Measurements from ENCODE around the gene ATRX.

DNA sequence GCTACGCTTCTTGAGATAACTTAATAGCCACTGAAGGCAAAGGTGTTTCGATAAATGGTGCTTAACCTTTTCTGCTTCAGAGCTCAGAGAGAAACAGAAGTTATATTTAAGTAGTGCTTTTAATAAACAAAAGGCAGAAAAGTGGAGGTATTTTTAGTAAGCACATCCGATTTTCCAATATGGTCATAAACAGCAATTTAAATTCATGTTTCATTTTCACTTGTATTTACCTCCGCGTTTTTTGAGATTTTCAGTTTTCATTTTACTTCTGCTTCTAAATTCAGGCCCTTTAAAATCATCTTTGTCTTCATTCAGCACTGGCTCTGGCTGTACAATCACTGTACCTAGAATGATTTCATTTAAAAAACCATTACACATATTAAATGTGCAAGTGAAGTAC lies 92.4 kb downstream of the ATRX start:
- no peak for TF ChIP-seq SMC3 (conservative IDR thresholded peaks at IDR 0.05; ENCODE audit: poor library complexity)
- TF ChIP-seq POLR2AphosphoS5 (IDR thresholded peaks at IDR 0.05) = no peak
- TF ChIP-seq, protein P1, sequence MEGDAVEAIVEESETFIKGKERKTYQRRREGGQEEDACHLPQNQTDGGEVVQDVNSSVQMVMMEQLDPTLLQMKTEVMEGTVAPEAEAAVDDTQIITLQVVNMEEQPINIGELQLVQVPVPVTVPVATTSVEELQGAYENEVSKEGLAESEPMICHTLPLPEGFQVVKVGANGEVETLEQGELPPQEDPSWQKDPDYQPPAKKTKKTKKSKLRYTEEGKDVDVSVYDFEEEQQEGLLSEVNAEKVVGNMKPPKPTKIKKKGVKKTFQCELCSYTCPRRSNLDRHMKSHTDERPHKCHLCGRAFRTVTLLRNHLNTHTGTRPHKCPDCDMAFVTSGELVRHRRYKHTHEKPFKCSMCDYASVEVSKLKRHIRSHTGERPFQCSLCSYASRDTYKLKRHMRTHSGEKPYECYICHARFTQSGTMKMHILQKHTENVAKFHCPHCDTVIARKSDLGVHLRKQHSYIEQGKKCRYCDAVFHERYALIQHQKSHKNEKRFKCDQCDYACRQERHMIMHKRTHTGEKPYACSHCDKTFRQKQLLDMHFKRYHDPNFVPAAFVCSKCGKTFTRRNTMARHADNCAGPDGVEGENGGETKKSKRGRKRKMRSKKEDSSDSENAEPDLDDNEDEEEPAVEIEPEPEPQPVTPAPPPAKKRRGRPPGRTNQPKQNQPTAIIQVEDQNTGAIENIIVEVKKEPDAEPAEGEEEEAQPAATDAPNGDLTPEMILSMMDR (IDR thresholded peaks at IDR 0.05; ENCODE audit: poor library complexity, severe bottlenecking) = no peak
- no peak for TF ChIP-seq EP300 (conservative IDR thresholded peaks at IDR 0.05; ENCODE audit: poor library complexity, severe bottlenecking)
- TF ChIP-seq EZH2 (IDR thresholded peaks at IDR 0.05; ENCODE audit: borderline replicate concordance, insufficient read depth, low read length, poor library complexity, severe bottlenecking) = no peak
- TF ChIP-seq, protein P2, sequence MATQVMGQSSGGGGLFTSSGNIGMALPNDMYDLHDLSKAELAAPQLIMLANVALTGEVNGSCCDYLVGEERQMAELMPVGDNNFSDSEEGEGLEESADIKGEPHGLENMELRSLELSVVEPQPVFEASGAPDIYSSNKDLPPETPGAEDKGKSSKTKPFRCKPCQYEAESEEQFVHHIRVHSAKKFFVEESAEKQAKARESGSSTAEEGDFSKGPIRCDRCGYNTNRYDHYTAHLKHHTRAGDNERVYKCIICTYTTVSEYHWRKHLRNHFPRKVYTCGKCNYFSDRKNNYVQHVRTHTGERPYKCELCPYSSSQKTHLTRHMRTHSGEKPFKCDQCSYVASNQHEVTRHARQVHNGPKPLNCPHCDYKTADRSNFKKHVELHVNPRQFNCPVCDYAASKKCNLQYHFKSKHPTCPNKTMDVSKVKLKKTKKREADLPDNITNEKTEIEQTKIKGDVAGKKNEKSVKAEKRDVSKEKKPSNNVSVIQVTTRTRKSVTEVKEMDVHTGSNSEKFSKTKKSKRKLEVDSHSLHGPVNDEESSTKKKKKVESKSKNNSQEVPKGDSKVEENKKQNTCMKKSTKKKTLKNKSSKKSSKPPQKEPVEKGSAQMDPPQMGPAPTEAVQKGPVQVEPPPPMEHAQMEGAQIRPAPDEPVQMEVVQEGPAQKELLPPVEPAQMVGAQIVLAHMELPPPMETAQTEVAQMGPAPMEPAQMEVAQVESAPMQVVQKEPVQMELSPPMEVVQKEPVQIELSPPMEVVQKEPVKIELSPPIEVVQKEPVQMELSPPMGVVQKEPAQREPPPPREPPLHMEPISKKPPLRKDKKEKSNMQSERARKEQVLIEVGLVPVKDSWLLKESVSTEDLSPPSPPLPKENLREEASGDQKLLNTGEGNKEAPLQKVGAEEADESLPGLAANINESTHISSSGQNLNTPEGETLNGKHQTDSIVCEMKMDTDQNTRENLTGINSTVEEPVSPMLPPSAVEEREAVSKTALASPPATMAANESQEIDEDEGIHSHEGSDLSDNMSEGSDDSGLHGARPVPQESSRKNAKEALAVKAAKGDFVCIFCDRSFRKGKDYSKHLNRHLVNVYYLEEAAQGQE (IDR thresholded peaks at IDR 0.05; ENCODE audit: borderline replicate concordance) = no peak
